UCSD-AML1 (cell line): ENCODE data around the gene SLC22A23.

Experiments used
- DNase-seq: peaks from one replicate; lab custom pipeline; 2025; ENCODE audit not compliant: unreplicated experiment; lab: John Stamatoyannopoulos, UW

The SLC22A23 gene

GRCh38 chr6:3372912-3373554, 83.8 kb downstream of the SLC22A23 start:
- no peak for DNase-seq

GRCh38 chr6:3372184-3372846, 84.5 kb downstream of the SLC22A23 start:
- DNase-seq, result no peak

GRCh38 chr6:3371222-3371949, 85.5 kb downstream of the SLC22A23 start:
- DNase-seq, result no peak

- no peak for DNase-seq
Observed at GRCh38 chr6:3370361-3371221, 86.3 kb downstream of the SLC22A23 start.

- no peak for DNase-seq
Observed at GRCh38 chr6:3369985-3370360, 86.9 kb downstream of the SLC22A23 start.

GRCh38 chr6:3368685-3369084, 88.2 kb downstream of the SLC22A23 start:
- no peak for DNase-seq

GRCh38 chr6:3367630-3368029, 89.2 kb downstream of the SLC22A23 start:
- no peak for DNase-seq

- no peak for DNase-seq
Observed at GRCh38 chr6:3366596-3367413, 90.0 kb downstream of the SLC22A23 start.

GRCh38 chr6:3364391-3364790, 92.5 kb downstream of the SLC22A23 start:
- no peak for DNase-seq

- no peak for DNase-seq
Observed at GRCh38 chr6:3363296-3364025, 93.4 kb downstream of the SLC22A23 start.

- DNase-seq, result no peak
Observed at GRCh38 chr6:3361312-3362037, 95.4 kb downstream of the SLC22A23 start.

GRCh38 chr6:3360727-3361045, 96.2 kb downstream of the SLC22A23 start:
- no peak for DNase-seq

- DNase-seq, result no peak
Observed at GRCh38 chr6:3359973-3360726, 96.7 kb downstream of the SLC22A23 start.

- no peak for DNase-seq
Observed at GRCh38 chr6:3359101-3359752, 97.6 kb downstream of the SLC22A23 start.

GRCh38 chr6:3358413-3359100, 98.3 kb downstream of the SLC22A23 start:
- DNase-seq, result no peak

GRCh38 chr6:3357678-3358077, 99.2 kb downstream of the SLC22A23 start:
- no peak for DNase-seq

GRCh38 chr6:3356824-3357420, 99.9 kb downstream of the SLC22A23 start:
- no peak for DNase-seq
